ENCODE data around the gene METTL16. TPM values are rescaled to one million over a fixed set of nuclear protein-coding genes. Genes with fewer than 3 reads are reported as not detected.

The METTL16 gene
- polyA plus RNA-seq, 1 donor (not counting 4 experiments of a cell fraction or from before 2014, with no cell fraction given): 16.6 TPM

DNA sequence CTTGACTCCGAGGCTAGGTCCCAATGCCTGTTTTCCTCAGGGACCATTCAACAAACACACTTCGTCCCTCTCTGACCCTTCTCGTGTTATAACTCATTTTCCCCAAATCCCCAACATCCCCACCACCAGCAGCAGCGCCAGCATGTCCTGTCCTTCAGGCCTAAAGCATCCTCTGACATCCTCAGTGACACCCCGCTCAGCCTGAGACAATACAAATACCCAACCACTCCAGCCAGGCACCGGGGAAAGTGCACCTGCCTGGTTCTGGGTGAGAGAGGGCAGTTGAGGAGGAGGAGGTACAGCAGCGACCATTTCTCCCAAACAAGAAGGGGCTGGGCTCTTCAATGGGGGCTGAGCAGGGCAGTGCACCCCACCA, 115.5 kb downstream of the METTL16 start:
- Histone ChIP-seq H3K4me3 (ENCODE audit: control insufficient read depth in 2 of 3, extremely low read depth in 1 of 3, insufficient read depth in 2 of 3, low read depth in 1 of 3, low read length in 3 of 3) (peak overlapping the region; percentile 13 to 48 (median 48)), H3K4me2 (ENCODE audit: control insufficient read depth, extremely low read depth, insufficient read depth, low read depth, low read length) (peak overlapping the region; percentile 69), H2AFZ (ENCODE audit: control insufficient read depth, low read length) (no peak overlapping the region), H3K36me3 (ENCODE audit: control insufficient read depth in 2 of 2, extremely low read depth in 1 of 2, insufficient read depth in 2 of 2, low read length in 2 of 2) (peaks cover 0 to 3% of the 10 kb centered on the region in 2 experiments), H3K9me1 (ENCODE audit: control insufficient read depth, extremely low read depth, insufficient read depth, low read length) (no peaks in the 10 kb centered on the region), H3K27me3 (ENCODE audit: control insufficient read depth, extremely low read depth, insufficient read depth, low read length) (no peaks in the 10 kb centered on the region), H3K4me1 (ENCODE audit: control insufficient read depth, extremely low read depth, insufficient read depth, low read length) (peaks cover 38% of the 10 kb centered on the region), H3K79me2 (ENCODE audit: control insufficient read depth, insufficient read depth, low read length) (peaks cover 35% of the 10 kb centered on the region), H4K20me1 (ENCODE audit: control insufficient read depth, extremely low read depth, insufficient read depth, low read length) (no peaks in the 10 kb centered on the region), H3K9me3 (ENCODE audit: control insufficient read depth, low read depth, low read length) (no peaks in the 10 kb centered on the region), H3K9ac (ENCODE audit: control insufficient read depth, extremely low read depth, insufficient read depth, low read length) (peak overlapping the region; percentile 59), H3K27ac (ENCODE audit: control insufficient read depth, insufficient read depth, low read length) (peak overlapping the region; percentile 78)
- dilution Hi-C loops (cut with MboI; ENCODE audit: extremely low pct_ligation_motif_present, low sequenced_read_pairs): no loop called here
- TF ChIP-seq, protein P1, sequence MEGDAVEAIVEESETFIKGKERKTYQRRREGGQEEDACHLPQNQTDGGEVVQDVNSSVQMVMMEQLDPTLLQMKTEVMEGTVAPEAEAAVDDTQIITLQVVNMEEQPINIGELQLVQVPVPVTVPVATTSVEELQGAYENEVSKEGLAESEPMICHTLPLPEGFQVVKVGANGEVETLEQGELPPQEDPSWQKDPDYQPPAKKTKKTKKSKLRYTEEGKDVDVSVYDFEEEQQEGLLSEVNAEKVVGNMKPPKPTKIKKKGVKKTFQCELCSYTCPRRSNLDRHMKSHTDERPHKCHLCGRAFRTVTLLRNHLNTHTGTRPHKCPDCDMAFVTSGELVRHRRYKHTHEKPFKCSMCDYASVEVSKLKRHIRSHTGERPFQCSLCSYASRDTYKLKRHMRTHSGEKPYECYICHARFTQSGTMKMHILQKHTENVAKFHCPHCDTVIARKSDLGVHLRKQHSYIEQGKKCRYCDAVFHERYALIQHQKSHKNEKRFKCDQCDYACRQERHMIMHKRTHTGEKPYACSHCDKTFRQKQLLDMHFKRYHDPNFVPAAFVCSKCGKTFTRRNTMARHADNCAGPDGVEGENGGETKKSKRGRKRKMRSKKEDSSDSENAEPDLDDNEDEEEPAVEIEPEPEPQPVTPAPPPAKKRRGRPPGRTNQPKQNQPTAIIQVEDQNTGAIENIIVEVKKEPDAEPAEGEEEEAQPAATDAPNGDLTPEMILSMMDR (optimal IDR thresholded peaks at IDR 0.05 in 1 of 3, IDR thresholded peaks at IDR 0.05 in 1 of 3, conservative IDR thresholded peaks at IDR 0.05 in 1 of 3; ENCODE audit: extremely low read depth in 1 of 3, insufficient read depth in 2 of 3, low read length in 3 of 3): no peak
- TF ChIP-seq EZH2 (IDR thresholded peaks at IDR 0.05; ENCODE audit: low read length): no peak
- DNase-seq (ENCODE audit: low read depth, low spot score) (no peak), FAIRE-seq (no peak)

GRCh38 chr17:2395258-2396181, 116.2 kb downstream of the METTL16 start:
- Histone ChIP-seq H3K4me3 (ENCODE audit: control insufficient read depth in 2 of 3, extremely low read depth in 1 of 3, insufficient read depth in 2 of 3, low read depth in 1 of 3, low read length in 3 of 3) (no peak overlapping the region), H3K9me3 (ENCODE audit: control insufficient read depth, low read depth, low read length) (no peaks in the 10 kb centered on the region), H3K79me2 (ENCODE audit: control insufficient read depth, insufficient read depth, low read length) (peaks cover 35% of the 10 kb centered on the region), H3K36me3 (ENCODE audit: control insufficient read depth in 2 of 2, extremely low read depth in 1 of 2, insufficient read depth in 2 of 2, low read length in 2 of 2) (peaks cover 0 to 3% of the 10 kb centered on the region in 2 experiments), H3K9me1 (ENCODE audit: control insufficient read depth, extremely low read depth, insufficient read depth, low read length) (no peaks in the 10 kb centered on the region), H3K27me3 (ENCODE audit: control insufficient read depth, extremely low read depth, insufficient read depth, low read length) (no peaks in the 10 kb centered on the region), H3K27ac (ENCODE audit: control insufficient read depth, insufficient read depth, low read length) (peak overlapping the region; percentile 78), H4K20me1 (ENCODE audit: control insufficient read depth, extremely low read depth, insufficient read depth, low read length) (no peaks in the 10 kb centered on the region), H3K4me2 (ENCODE audit: control insufficient read depth, extremely low read depth, insufficient read depth, low read depth, low read length) (peak overlapping the region; percentile 69), H2AFZ (ENCODE audit: control insufficient read depth, low read length) (no peak overlapping the region), H3K9ac (ENCODE audit: control insufficient read depth, extremely low read depth, insufficient read depth, low read length) (peak overlapping the region; percentile 59), H3K4me1 (ENCODE audit: control insufficient read depth, extremely low read depth, insufficient read depth, low read length) (peaks cover 38% of the 10 kb centered on the region)
- DNase-seq (ENCODE audit: low read depth, low spot score) (no peak), FAIRE-seq (no peak)
- TF ChIP-seq EZH2 (IDR thresholded peaks at IDR 0.05; ENCODE audit: low read length): no peak
- TF ChIP-seq, protein P1 (optimal IDR thresholded peaks at IDR 0.05 in 1 of 3, IDR thresholded peaks at IDR 0.05 in 1 of 3, conservative IDR thresholded peaks at IDR 0.05 in 1 of 3; ENCODE audit: extremely low read depth in 1 of 3, insufficient read depth in 2 of 3, low read length in 3 of 3): peak in 1 of 3 experiments; percentile 13
- dilution Hi-C loops (cut with MboI; ENCODE audit: extremely low pct_ligation_motif_present, low sequenced_read_pairs): no loop called here
